Stimulated activated naive CD8-positive, alpha-beta T cell treated with anti-CD3 and anti-CD28 coated beads, Interleukin-15, amount 100 ng/mL, for 72 hours (primary cell): ENCODE data around the gene TBC1D22A.

Source experiments
- ATAC-seq: fragments of 150-1000 bp; cut with Tn5 transposase; 2 replicates; pipeline ENCODE4 v1.10.0; 2021; ENCODE audit warnings: mild to moderate bottlenecking, moderate library complexity
- DNase-seq, 2 donors: peaks; one replicate each; pipeline ENCODE4 v3.0.0; 2021 to 2022
- H3K27ac Mint-ChIP-seq, 2 donors: one replicate each; pipeline ENCODE4 v1.8.0; 2022; ENCODE audit warnings: mild to moderate bottlenecking in 2 of 2, mixed read lengths in 2 of 2, moderate library complexity in 2 of 2
- H3K27me3 Mint-ChIP-seq: one replicate; pipeline ENCODE4 v1.8.0; 2022; ENCODE audit warnings: mixed read lengths
- H3K4me1 Mint-ChIP-seq: one replicate; pipeline ENCODE4 v1.8.0; 2022; ENCODE audit warnings: mild to moderate bottlenecking, mixed read lengths
- H3K4me3 Mint-ChIP-seq, 2 donors: one replicate each; pipeline ENCODE4 v1.8.0; 2022; ENCODE audit warnings: mild to moderate bottlenecking in 2 of 2, mixed read lengths in 2 of 2, moderate library complexity in 1 of 2
- H3K9me3 Mint-ChIP-seq, 2 donors: one replicate each; pipeline ENCODE4 v1.8.0; 2022; ENCODE audit warnings: mixed read lengths in 2 of 2

The TBC1D22A gene

GRCh38 chr22:47010211-47010610 is 247.8 kb downstream of the TBC1D22A start:
- DNase-seq (no peak), ATAC-seq (no peak)
- Mint-ChIP-seq H3K27ac (no peak overlapping the region), H3K4me3 (no peak overlapping the region), H3K27me3 (no peaks in the 10 kb centered on the region), H3K4me1 (peaks cover 4% of the 10 kb centered on the region), H3K9me3 (no peaks in the 10 kb centered on the region)

DNA sequence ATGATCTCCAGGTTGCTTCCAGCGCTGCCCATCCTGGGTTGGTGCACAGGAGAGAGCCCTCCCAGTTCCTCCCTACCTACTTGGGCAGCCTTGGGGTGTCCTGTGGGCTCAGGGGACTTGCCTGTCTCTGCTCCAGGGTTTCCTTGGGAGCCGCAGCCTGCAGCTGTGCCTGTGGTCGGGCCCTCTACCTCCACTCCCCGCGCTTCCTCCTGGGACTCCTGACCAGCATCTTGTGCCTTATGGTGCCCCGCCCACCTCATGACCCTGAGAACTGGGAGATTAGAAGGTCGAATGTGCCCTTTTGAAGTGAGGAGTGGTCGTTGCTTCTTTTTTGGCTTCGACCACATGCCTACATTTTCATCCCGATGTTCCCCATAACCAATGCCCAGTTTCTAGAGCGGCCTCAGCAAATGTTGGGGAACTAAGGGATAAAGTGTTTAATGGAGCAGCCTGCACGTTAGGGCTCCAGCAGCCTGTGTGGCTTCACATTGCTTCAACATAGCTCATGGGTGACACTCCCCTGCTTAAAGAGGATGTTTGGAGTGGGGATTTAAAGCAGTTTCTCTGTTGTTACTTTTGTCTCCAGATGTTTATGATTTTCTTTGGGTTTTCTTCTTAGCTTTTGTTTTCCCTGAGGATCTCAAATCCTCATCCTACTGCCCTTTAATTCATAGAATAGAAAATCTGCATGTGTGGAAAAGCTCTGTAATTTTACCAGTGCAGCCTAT is 248.8 kb downstream of the TBC1D22A start:
- H3K4me1 Mint-ChIP-seq = peaks cover 4% of the 10 kb centered on the region
- DNase-seq = no peak
- no peak overlapping the region for H3K4me3 Mint-ChIP-seq
- no peak for ATAC-seq
- H3K9me3 Mint-ChIP-seq = no peaks in the 10 kb centered on the region
- no peak overlapping the region for H3K27ac Mint-ChIP-seq
- no peaks in the 10 kb centered on the region for H3K27me3 Mint-ChIP-seq

GRCh38 chr22:47011859-47012258 is 249.4 kb downstream of the TBC1D22A start:
- Mint-ChIP-seq H3K9me3 (no peaks in the 10 kb centered on the region), H3K27ac (no peak overlapping the region), H3K27me3 (no peaks in the 10 kb centered on the region), H3K4me1 (peaks cover 4% of the 10 kb centered on the region), H3K4me3 (no peak overlapping the region)
- no peak for DNase-seq
- no peak for ATAC-seq

DNA sequence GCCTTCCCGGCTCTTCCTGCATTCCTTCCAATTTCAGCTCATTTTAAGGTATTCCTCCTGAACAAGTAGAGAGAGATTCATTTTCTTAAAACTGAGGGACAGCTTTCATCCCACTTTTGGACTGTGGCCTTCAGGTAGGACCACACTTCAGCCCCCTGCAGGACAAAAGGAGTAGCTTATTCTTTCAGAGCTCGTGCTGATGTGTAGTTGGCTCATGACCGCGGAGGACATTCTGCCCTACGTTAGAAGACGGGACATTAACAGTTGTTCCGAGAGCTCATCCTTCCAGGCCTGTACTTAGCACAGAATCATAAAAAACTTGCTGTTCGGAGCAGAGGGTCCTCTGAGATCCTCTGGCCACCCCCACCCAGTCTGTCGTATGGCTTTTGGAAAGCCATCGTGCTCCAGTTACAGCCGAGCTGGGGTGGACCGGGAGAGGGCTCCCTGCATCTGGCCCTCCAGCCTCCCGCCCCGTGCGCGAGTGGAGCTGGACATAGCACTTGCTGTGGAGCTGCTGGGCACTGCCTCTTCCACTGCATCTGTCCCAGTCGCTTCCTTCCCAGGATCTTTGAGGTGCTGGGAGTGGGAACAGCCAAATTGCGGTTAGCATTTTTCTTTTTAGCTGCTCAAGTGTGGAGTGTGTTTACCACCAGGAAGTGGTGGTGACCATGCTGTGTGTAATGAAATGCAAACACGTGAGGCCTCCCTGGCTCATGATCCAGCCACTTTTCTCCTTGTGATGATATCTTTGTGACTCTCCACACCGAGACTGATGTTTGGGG is 250.3 kb downstream of the TBC1D22A start:
- ATAC-seq = no peak
- Mint-ChIP-seq H3K27ac (peak overlapping the region; percentile 21 to 68), H3K4me1 (peaks cover 4% of the 10 kb centered on the region), H3K9me3 (no peaks in the 10 kb centered on the region), H3K4me3 (no peak overlapping the region), H3K27me3 (no peaks in the 10 kb centered on the region)
- no peak for DNase-seq

- H3K4me1 Mint-ChIP-seq = peaks cover 6% of the 10 kb centered on the region
- H3K9me3 Mint-ChIP-seq = peaks cover 0 to 3% of the 10 kb centered on the region in 2 donors
- H3K27ac Mint-ChIP-seq = peak overlapping the region; percentile 58 to 79
- no peak overlapping the region for H3K4me3 Mint-ChIP-seq
- no peaks in the 10 kb centered on the region for H3K27me3 Mint-ChIP-seq
- ATAC-seq = no peak
- no peak for DNase-seq
Measured at GRCh38 chr22:47013861-47014635, 251.6 kb downstream of the TBC1D22A start.

DNA sequence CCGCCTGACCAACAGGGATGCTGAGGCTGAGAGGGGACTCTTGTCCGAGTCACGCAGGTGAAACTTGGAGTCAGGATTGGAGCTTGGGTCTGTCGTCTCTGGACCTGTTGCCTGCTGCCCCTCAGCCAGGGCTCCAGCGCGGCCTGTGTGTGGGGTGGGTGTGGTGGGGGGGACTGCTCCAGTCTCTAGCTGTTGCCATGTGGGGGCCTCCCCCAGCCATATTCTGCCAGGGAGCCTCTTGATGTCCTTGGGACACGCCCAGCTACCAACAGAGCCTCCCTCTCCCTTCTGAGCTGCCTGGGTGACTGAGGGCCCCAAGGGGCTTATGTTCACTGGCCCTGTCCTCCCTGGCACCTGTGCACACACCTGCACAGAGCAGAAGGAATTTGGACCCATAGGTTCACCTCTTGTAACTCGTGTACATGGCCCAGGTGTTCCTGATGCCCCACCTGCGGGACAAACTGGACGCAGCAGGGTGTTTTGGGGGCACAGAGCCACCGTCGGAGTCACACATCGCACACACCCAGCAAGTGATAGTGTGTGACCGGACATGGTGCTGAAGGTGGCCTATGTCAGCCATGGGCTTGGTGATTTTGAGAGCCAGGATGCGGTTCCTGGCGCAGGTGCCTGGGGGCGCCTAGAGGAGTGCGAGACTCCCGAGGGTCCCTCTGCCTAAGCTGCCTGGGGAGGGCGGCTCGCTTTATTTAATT is 252.3 kb downstream of the TBC1D22A start:
- peak overlapping the region in 1 of 2 donors; percentile 79 for H3K27ac Mint-ChIP-seq
- peaks cover 1 to 8% of the 10 kb centered on the region in 2 donors for H3K9me3 Mint-ChIP-seq
- no peaks in the 10 kb centered on the region for H3K27me3 Mint-ChIP-seq
- ATAC-seq (no peak), DNase-seq (no peak)
- H3K4me3 Mint-ChIP-seq = no peak overlapping the region
- peaks cover 14% of the 10 kb centered on the region for H3K4me1 Mint-ChIP-seq

DNA sequence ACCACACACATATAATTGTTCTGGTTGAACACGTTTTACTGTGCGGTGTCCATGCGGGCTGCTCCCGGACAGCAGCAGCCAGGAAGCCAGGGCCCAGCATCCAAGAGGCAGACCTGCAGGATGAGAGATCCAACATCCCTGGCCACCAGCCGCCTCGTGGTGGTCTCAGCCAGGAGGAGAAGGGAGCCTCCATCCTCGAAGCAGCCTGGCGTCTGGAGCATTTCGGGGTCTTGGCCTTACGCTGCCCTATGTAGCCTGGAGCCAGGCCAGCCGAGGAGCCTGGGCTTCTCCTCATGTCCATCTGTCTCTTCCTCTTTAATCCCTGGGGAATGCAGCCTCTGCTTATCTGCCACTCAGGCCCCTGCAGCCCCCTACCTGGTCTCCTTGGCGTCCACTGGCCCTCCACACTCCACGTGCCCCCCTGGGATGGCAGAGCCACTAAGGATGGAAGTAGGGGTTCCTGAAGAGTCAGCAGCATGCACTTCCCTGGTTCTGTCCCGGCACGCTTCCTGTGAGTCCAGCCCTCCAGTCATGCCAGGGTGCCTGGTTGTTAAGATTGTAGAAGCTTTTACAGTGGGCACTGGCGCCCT is 253.2 kb downstream of the TBC1D22A start:
- no peak overlapping the region for H3K4me3 Mint-ChIP-seq
- peaks cover 8% of the 10 kb centered on the region in 2 donors for H3K9me3 Mint-ChIP-seq
- no peak for DNase-seq
- peak overlapping the region; percentile 90 to 93 for H3K27ac Mint-ChIP-seq
- no peaks in the 10 kb centered on the region for H3K27me3 Mint-ChIP-seq
- H3K4me1 Mint-ChIP-seq = peaks cover 22% of the 10 kb centered on the region
- no peak for ATAC-seq

GRCh38 chr22:47016631-47017030 is 254.2 kb downstream of the TBC1D22A start:
- H3K4me1 Mint-ChIP-seq = peaks cover 26% of the 10 kb centered on the region
- no peak for ATAC-seq

DNA sequence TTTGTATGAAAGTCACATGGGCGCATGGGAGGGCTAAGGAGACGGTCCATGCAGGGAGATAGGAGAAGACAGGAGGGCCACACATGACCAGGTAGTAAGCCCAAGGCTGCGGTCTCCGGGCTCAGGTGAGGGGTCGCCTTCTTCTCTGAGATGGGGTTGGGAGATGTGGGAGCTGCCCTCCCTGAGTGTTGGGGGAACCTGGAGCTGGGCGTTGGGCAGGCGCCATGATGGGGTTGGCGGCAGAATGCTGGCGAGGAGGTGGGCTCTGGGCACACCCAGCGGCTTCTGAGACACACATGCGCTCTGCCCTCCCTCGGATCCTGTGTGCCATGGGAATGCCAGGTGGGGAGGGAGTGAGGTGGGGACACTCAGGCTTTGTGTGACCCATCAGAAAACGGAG is 254.8 kb downstream of the TBC1D22A start:
- Mint-ChIP-seq H3K27me3 (no peaks in the 10 kb centered on the region), H3K27ac (peak overlapping the region in 1 of 2 donors; percentile 24)
- DNase-seq = no peak

More at GRCh38 chr22:47016631-47017030, 254.2 kb downstream of the TBC1D22A start:
- Mint-ChIP-seq H3K9me3 (peaks cover 8% of the 10 kb centered on the region in 2 donors), H3K27me3 (no peaks in the 10 kb centered on the region), H3K27ac (no peak overlapping the region), H3K4me3 (no peak overlapping the region)
- no peak for DNase-seq

GRCh38 chr22:47018010-47018910 is 255.8 kb downstream of the TBC1D22A start:
- peaks cover 8% of the 10 kb centered on the region in 2 donors for H3K9me3 Mint-ChIP-seq
- ATAC-seq (no peak), DNase-seq (no peak)
- no peak overlapping the region for H3K4me3 Mint-ChIP-seq
- no peaks in the 10 kb centered on the region for H3K27me3 Mint-ChIP-seq
- H3K27ac Mint-ChIP-seq = peak overlapping the region in 1 of 2 donors; percentile 33
- peaks cover 40% of the 10 kb centered on the region for H3K4me1 Mint-ChIP-seq

More for the DNA sequence above, 254.8 kb downstream of the TBC1D22A start:
- Mint-ChIP-seq H3K9me3 (peaks cover 8% of the 10 kb centered on the region in 2 donors), H3K4me1 (peaks cover 32% of the 10 kb centered on the region), H3K4me3 (no peak overlapping the region)
- no peak for ATAC-seq

GRCh38 chr22:47019012-47019790 is 256.8 kb downstream of the TBC1D22A start:
- ATAC-seq (no peak), DNase-seq (no peak)
- no peak overlapping the region for H3K4me3 Mint-ChIP-seq
- no peaks in the 10 kb centered on the region for H3K27me3 Mint-ChIP-seq
- H3K4me1 Mint-ChIP-seq = peaks cover 45% of the 10 kb centered on the region
- H3K27ac Mint-ChIP-seq = peak overlapping the region; percentile 66 to 84
- peaks cover 8% of the 10 kb centered on the region in 2 donors for H3K9me3 Mint-ChIP-seq

GRCh38 chr22:47020166-47020565 is 257.7 kb downstream of the TBC1D22A start:
- peaks cover 8% of the 10 kb centered on the region in 2 donors for H3K9me3 Mint-ChIP-seq
- peaks cover 43% of the 10 kb centered on the region for H3K4me1 Mint-ChIP-seq
- no peak overlapping the region for H3K4me3 Mint-ChIP-seq
- H3K27ac Mint-ChIP-seq = peak overlapping the region; percentile 85 to 91
- no peaks in the 10 kb centered on the region for H3K27me3 Mint-ChIP-seq
- DNase-seq (no peak), ATAC-seq (peak; percentile 28)

GRCh38 chr22:47021371-47022074 is 259.1 kb downstream of the TBC1D22A start:
- Mint-ChIP-seq H3K27me3 (no peaks in the 10 kb centered on the region), H3K4me1 (peaks cover 43% of the 10 kb centered on the region), H3K4me3 (no peak overlapping the region), H3K9me3 (peaks cover 8% of the 10 kb centered on the region in 2 donors), H3K27ac (peak overlapping the region; percentile 64 to 92)
- ATAC-seq (no peak), DNase-seq (no peak)
